Endodermal cell (in vitro differentiated cells): ENCODE data around the gene SHANK1. TPM values are rescaled to one million over a fixed set of nuclear protein-coding genes. Genes with fewer than 3 reads are reported as not detected.

Experiments
- DNase-seq: peaks from one replicate; pipeline ENCODE4 v3.0.0-alpha.2; 2017
- H3K27ac ChIP-seq: 2 replicates; pipeline ENCODE4 v1.5.1; 2013; ENCODE audit warnings: mild to moderate bottlenecking, low read depth, low read length, moderate library complexity
- H3K27me3 ChIP-seq: 2 replicates; pipeline ENCODE4 v1.6.1; 2013; ENCODE audit warnings: mild to moderate bottlenecking, low read length, moderate library complexity; ENCODE audit not compliant: insufficient read depth, control insufficient read depth, poor library complexity, severe bottlenecking
- H3K36me3 ChIP-seq: 2 replicates; pipeline ENCODE4 v1.7.0; 2013; ENCODE audit warnings: mild to moderate bottlenecking, low read length, moderate library complexity; ENCODE audit not compliant: control insufficient read depth, insufficient read depth
- H3K4me1 ChIP-seq: one replicate; pipeline ENCODE4 v1.7.0; 2013; ENCODE audit warnings: low read length; ENCODE audit not compliant: control insufficient read depth, insufficient read depth
- H3K4me3 ChIP-seq: 2 replicates; pipeline ENCODE4 v1.5.1; 2013; ENCODE audit warnings: mild to moderate bottlenecking, low read length, moderate library complexity
- H3K9ac ChIP-seq: 2 replicates; pipeline ENCODE4 v1.6.1; 2013; ENCODE audit warnings: mild to moderate bottlenecking, low read length, moderate library complexity; ENCODE audit not compliant: poor library complexity, severe bottlenecking; ENCODE audit errors: extremely low read depth
- H3K9me3 ChIP-seq: 2 replicates; pipeline ENCODE4 v1.6.1; 2013; ENCODE audit warnings: mild to moderate bottlenecking, low read length, moderate library complexity; ENCODE audit not compliant: control insufficient read depth
- H3K27ac Mint-ChIP-seq: 2 replicates; pipeline ENCODE4 v1.8.0; 2020; ENCODE audit warnings: mixed read lengths
- H3K27me3 Mint-ChIP-seq: 2 replicates; pipeline ENCODE4 v1.8.0; 2021; ENCODE audit warnings: mild to moderate bottlenecking, mixed read lengths; ENCODE audit not compliant: insufficient read depth
- H3K36me3 Mint-ChIP-seq: 2 replicates; pipeline ENCODE4 v1.8.0; 2020; ENCODE audit warnings: low read depth, mixed read lengths
- H3K4me1 Mint-ChIP-seq: 2 replicates; pipeline ENCODE4 v1.8.0; 2020; ENCODE audit warnings: mixed read lengths
- H3K4me3 Mint-ChIP-seq: 2 replicates; pipeline ENCODE4 v1.8.0; 2020; ENCODE audit warnings: mild to moderate bottlenecking, moderate library complexity, mixed read lengths
- H3K9me3 Mint-ChIP-seq: 2 replicates; pipeline ENCODE4 v1.8.0; 2020; ENCODE audit warnings: mild to moderate bottlenecking, mixed read lengths
- CTCF ChIP-seq: fragments of 200-600 bp; sonication (generic); conservative IDR thresholded peaks from 2 replicates; pipeline ENCODE4 v1.5.0; 2021; ENCODE audit warnings: antibody characterized with exemption, mild to moderate bottlenecking
- WGBS, 2 experiments: methylation state at CpG; one replicate each; pipeline versions ENCODE4 v1.1.5 to v1.1.7; 2013; ENCODE audit warnings: missing lambda C conversion rate in 2 of 2, mixed read lengths in 1 of 2; ENCODE audit not compliant: insufficient coverage in 1 of 2, insufficient read length in 1 of 2; 5-methylcytosine and 5-hydroxymethylcytosine counted together
- total RNA-seq, 2 donors: library from RNA; stranded (reverse); fragmentation: NEBNext Ultra II Directional in 1 of 2; extraction: Animal tissue kit (Norgen Biotek cat#: 25700) in 1 of 2; gene quantifications; 2 replicates in 1 of 2; 3 replicates in 1 of 2; pipeline ENCODE4 v1.2.1, GENCODE V29; 2021

SHANK1 gene
- total RNA-seq, 2 donors from 2014 or later: 1.6 to 1.9 TPM

GRCh38 chr19:50654882-50655281, 64.7 kb downstream of the SHANK1 start:
- H3K36me3 ChIP-seq: no peaks in the 10 kb centered on the region
- Mint-ChIP-seq H3K9me3 (peaks cover 8% of the 10 kb centered on the region), H3K4me3 (no peak overlapping the region), H3K4me1 (peaks cover 3% of the 10 kb centered on the region), H3K36me3 (no peaks in the 10 kb centered on the region), H3K27ac (no peak overlapping the region), H3K27me3 (peaks cover 49% of the 10 kb centered on the region)
- peaks cover 18% of the 10 kb centered on the region for H3K9me3 ChIP-seq
- no peak for TF ChIP-seq CTCF
- H3K9ac ChIP-seq: no peak overlapping the region
- DNase-seq: no peak
- no peak overlapping the region for H3K4me3 ChIP-seq
- H3K4me1 ChIP-seq: no peaks in the 10 kb centered on the region
- no peak overlapping the region for H3K27ac ChIP-seq
- H3K27me3 ChIP-seq: no peaks in the 10 kb centered on the region

- DNase-seq: no peak
- Mint-ChIP-seq H3K9me3 (peaks cover 8% of the 10 kb centered on the region), H3K27ac (no peak overlapping the region), H3K4me1 (peaks cover 3% of the 10 kb centered on the region), H3K4me3 (no peak overlapping the region), H3K27me3 (peaks cover 51% of the 10 kb centered on the region), H3K36me3 (no peaks in the 10 kb centered on the region)
- Histone ChIP-seq H3K4me3 (no peak overlapping the region), H3K27me3 (no peaks in the 10 kb centered on the region), H3K9ac (no peak overlapping the region), H3K36me3 (no peaks in the 10 kb centered on the region), H3K27ac (no peak overlapping the region), H3K4me1 (no peaks in the 10 kb centered on the region), H3K9me3 (peaks cover 23% of the 10 kb centered on the region)
- no peak for TF ChIP-seq CTCF
- WGBS, 2 experiments: 92 to 100% methylated on average over 3 to 5 of the region's 6 CpGs
Measured at GRCh38 chr19:50652722-50653121, 66.9 kb downstream of the SHANK1 start.

GRCh38 chr19:50651174-50651573, 68.4 kb downstream of the SHANK1 start:
- no peaks in the 10 kb centered on the region for H3K27me3 ChIP-seq
- no peak overlapping the region for H3K4me3 ChIP-seq
- no peaks in the 10 kb centered on the region for H3K4me1 ChIP-seq
- DNase-seq: no peak
- H3K9ac ChIP-seq: no peak overlapping the region
- no peak for TF ChIP-seq CTCF
- Mint-ChIP-seq H3K9me3 (peaks cover 8% of the 10 kb centered on the region), H3K4me1 (peaks cover 3% of the 10 kb centered on the region), H3K27me3 (peaks cover 42% of the 10 kb centered on the region), H3K36me3 (no peaks in the 10 kb centered on the region), H3K4me3 (no peak overlapping the region), H3K27ac (no peak overlapping the region)
- H3K36me3 ChIP-seq: no peaks in the 10 kb centered on the region
- no peak overlapping the region for H3K27ac ChIP-seq
- peaks cover 21% of the 10 kb centered on the region for H3K9me3 ChIP-seq
- 83 to 85% methylated on average over 2 of the region's 2 CpGs for WGBS, 2 experiments
